GM08714 (cell line): Measurements from ENCODE around the gene FREY1.

Source experiments
- H3K4me3 ChIP-seq: fragments of 200-500 bp; sonication (Bioruptor generic); 2 replicates; pipeline ENCODE4 v1.5.1; 2014; ENCODE audit warnings: mild to moderate bottlenecking, low read length, inconsistent platforms
- ZNF274 ChIP-seq: IDR thresholded peaks from 2 replicates; pipeline ENCODE4 v1.6.1; 2012; ENCODE audit warnings: mild to moderate bottlenecking, low read depth, low read length

FREY1 gene

DNA sequence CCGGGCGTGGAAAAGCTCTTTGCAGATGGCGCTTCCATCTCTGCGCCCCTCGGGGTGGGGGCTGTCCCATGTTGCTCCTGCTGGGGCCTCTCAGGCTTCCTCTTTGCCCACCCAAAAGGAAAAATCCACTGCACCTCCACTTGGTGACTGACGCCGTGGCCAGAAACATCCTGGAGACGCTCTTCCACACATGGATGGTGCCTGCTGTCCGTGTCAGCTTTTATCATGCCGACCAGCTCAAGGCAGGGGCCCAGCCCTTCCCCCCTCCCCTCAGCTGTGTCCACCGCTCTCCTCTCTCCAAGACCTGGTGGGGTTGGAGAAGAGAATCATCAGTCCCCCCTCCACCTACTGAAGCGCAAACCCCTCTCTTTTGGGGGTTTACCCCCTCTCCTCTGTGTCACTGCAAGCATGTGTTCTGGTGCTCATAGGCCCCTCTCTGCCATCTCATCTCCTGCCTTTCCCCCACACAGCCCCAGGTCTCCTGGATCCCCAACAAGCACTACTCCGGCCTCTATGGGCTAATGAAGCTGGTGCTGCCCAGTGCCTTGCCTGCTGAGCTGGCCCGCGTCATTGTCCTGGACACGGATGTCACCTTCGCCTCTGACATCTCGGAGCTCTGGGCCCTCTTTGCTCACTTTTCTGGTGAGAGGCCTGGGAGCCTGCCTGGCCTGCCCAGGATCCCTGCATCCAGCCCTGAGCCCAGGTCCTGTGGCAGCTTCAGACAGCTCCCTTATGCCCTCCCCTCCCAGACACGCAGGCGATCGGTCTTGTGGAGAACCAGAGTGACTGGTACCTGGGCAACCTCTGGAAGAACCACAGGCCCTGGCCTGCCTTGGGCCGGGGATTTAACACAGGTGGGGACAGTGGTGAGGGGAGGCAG, 17.2 kb upstream of the FREY1 start:
- TF ChIP-seq ZNF274 = no peak
- H3K4me3 ChIP-seq = no peak overlapping the region

DNA sequence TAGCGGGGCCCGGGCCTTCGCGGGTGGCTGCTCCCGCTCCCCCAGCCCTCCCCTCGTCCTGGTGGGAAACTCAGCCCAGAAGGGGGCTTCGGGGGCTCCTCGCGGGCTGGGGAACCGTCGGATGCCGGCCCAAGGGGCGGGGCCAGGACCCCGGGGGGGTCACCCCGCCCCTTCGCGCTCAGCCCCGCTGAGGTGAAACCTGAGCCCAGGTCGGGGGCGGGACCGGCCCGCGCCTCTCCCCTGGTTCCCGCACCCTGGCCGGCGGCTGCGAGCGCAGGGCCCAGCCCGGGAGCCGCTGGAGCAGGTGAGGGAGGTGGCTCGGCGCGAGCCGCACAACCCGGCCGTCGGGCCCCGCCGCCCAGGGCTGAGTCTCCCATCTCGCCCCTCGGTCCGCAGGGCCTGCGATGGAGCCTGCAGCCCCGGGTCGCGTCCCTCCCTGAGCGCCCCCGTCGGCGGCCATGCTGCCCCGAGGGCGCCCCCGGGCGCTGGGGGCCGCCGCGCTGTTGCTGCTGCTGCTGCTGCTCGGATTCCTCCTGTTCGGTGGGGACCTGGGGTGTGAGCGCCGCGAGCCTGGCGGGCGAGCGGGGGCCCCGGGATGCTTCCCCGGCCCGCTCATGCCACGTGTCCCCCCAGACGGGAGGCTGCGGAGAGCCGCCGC, 15.5 kb upstream of the FREY1 start, which contains the start of gene LARGE2:
TSS of gene LARGE2 (plus strand) at position 232 of the 658 bp plus-strand sequence. CDS start at position 459, 227 bp downstream.
- TF ChIP-seq ZNF274 = no peak
- H3K4me3 ChIP-seq = no peak within 1 kb of the TSS

DNA sequence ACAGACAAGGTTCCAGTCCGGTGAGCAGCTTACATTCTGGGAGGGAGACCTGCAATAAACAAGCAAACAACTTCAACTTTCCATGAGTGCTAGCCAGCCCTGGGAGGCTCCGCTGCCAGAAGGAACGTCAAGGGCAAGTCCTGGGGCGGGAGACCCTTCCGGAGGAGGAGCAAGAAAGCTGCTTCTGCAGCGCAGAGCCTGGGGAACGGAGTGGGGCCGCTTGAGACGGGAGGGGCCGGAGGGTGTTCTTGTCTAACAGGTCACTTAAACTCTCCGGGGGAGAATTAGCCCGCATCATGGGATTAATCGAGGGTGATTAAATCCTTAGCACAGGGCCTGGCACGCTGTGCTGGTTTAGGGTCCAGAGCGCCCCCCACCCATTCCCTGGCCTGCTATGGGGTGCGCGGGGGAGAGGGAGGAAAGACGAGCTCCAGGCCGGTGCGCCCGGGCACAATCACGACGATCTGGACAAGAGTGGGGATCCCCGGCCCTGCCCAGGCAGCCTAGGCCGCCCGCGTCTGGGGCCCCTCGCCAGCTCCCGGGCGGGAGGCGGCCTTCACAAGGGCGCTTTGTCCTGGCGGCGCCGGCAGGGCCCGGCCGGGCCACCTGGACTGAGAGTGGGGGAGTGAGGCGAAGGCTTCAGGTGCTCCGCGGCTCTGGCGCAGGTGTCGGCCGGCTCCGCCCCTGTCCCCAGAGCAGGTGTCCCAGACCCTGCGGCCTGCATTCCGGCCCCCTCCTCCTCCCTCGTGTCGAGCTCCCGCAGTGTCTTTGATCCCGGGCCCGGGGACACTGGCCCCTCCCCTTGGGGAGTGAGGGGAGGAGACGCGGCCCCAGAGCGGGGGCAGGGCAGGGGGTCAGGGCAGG, 14.7 kb upstream of the FREY1 start:
- no peak for TF ChIP-seq ZNF274
- no peak overlapping the region for H3K4me3 ChIP-seq

DNA sequence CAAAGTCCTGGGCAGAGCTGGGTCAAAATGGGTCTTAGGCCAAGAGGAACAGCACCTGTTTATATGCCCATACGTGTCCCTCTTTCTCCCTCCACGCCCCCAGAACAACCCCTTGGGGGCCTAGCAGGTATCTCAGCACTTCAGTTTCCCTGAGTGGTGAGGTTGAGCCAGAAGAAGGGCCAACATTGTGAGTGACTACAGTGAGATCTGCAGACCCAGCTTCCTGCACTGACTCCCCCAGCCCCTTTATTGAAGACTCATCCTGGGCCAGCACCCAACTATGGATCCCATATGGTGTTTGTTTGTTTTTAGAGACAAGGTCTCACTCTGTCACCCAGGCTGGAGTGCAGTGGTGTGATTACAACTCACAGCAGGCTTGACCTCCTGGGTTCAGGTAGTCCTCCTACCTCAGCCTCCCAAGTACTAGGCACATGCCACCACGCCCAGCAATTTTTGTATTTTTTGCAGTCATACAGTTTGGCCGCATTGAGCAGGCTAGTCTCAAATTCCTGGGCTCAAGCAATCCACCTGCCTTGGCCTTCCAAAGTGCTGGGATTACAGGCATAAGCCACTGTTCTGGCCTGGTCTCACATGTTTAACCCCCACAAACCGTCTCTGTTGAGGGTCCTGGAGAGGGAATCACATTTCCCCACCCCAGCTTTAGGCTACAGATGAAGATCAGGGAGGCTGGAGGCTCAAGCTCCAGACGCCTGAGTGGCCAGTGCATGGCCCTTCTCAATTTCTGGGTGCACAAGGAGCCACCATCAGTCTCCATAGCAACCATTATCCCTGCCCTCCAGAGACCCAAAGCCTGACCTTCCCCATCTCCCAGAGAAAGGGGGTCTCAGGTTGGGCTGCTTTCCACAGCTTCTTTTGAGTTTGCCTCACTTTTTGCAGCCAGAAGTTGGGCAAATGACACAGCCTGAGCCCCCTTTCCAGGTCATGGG, 13.7 kb upstream of the FREY1 start:
- TF ChIP-seq ZNF274 = no peak

DNA sequence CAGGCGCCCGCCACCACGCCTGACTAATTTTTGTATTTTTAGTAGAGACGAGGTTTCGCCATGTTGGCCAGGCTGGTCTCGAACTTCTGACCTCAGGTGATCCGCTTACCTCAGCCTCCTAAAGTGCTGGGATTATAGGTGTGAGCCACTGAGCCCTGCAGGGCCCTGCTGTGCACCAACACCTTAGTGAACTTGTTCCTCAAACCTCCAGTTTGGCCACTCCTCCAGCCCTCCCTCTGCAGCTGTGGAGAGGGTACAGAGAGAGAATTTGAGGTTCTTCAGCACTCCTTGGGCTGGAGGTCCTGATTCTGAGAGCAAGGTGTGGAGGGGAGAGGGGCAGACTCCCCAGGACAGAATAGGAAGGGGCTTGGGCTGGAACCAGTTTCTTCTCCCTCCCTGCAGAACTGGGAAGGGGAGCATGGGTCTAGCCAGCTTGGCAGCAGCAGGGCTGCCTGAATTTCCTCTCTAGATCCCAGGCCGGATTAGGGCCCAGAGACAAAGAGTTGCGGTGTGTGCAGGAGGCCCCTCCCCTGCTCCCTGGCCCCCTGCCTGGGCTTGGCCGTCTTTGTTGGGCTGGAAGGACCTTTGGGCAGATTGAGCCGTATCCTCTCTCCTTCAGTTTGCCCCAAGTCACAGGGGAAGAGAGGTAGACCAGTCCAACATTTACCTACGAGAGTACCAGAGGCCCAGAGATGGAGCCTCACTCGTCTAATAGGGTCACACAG, 12.9 kb upstream of the FREY1 start:
- H3K4me3 ChIP-seq = no peak overlapping the region
- TF ChIP-seq ZNF274 = no peak

More for the DNA sequence above, 13.7 kb upstream of the FREY1 start:
- no peak overlapping the region for H3K4me3 ChIP-seq

DNA sequence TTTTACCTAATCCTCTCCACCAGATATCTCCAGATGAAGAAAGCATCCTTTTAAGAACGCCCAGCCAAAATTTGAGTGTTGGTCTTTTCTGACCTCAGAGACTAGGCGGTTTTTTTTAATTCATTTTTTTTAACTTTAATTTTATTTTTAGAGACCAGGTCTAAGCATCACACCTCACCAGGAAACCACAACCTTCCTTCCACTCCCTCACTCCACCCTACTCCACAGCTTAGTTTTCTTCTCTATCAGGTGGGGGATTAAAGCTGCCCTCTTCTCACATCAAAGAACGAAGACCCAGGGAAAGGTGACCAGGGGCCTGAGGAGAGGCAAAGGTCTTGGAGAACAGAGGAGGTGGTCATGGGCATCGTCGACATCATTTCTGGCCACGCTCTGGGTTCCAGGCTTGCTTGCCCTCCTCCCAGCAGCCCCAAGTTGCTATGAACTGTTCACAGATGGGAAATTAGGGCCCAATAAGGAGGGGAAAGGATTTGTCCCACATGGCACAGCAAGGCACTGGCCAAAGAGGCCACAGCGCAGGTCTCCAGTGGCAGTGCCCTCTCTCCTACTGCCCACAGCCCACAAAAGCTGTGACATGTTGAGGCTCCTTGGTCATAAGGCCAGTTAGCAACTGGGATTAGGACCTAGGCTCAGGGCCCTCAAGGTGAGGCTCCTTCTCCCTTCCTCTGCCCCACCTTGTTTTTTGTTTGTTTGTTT, 12.0 kb upstream of the FREY1 start:
- TF ChIP-seq ZNF274 = no peak
- no peak overlapping the region for H3K4me3 ChIP-seq

DNA sequence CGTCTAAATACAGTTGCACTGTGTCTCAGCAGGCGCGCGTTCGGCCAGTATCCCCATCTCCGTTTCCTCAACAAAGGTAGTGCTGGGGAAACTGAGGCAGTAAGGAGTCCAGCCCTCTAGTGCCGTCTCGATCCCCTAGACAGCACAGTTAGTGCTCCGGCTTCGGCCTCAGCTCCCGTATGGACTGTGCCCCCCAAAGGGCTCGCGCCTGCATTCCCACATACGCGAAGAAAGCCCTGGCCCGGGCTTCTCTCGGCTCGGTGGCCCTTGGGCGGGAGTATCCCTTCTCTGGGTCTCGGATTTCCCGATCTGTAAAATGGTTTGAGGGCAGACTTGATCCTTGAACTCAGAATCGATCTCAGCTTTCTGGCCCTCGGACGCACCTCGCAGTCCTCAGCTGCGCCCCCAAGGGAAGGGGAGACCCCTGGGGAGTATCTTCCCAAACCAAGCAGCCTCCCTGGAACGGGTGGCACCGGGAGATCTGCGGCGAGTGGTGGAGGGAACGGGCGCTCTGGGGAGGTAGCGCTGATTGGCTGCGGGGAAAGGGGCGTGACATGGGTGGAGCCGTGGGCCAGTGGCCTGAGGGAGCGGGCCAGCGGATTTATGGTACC, 11.4 kb upstream of the FREY1 start:
- H3K4me3 ChIP-seq = peak overlapping the region; percentile 82
- TF ChIP-seq ZNF274 = no peak

DNA sequence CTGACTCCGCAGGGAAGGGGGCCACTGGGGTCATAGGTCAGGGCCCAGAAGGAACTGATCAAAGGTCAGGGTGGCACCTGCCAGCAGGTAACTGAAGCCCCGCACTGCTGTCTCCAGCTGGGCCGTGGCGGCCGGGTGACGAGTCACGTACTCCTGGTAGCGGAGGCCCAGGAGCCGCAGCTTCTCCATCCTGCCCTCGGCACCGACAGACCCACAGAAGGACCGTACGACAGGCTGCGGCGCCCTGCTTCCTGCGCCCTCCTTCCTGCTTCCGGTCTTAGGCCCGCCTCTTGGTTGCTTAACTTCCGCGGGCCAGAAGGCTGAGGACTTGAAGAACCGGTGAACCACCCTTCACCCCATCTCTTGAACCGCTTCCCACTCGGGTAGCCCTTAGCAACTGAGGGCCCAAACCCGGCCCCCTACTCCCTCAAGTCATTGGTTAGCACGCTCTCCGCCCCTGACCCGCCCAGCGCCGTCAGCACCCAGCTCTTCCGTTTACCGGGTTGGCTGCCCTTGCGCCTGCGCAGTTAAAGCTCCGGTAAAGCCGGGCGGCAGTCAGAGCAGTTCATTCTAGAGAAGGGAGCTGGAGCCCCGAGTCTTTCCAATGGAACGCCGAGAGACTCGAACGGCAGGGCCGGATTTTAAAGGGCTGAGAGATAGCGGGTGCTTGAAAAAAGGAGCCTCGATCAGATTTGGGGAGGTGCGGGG, 10.7 kb upstream of the FREY1 start, which contains the start of gene PEX16:
TSS of gene PEX16 (minus strand) at position 255 of the 708 bp plus-strand sequence. CDS start at position 189, 66 bp downstream.
- no peak for TF ChIP-seq ZNF274
- H3K4me3 ChIP-seq = peak within 1 kb of the TSS; percentile 82

DNA sequence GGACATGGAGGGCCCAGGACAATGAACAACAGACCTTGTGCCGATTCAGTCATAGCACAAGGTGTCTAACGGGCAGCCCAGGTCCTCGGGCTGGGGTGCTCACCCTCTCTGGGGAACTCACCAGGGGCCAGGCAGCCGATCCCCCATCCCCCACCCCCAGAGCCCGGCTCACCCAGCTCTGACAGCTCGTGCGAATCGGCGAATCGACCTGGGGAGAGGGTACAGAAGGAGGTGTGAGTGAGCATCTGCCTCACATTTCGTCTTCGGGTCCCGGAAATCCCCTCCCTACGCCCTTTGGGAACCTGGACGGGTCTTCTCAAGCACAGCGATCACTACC, 10.2 kb upstream of the FREY1 start:
- H3K4me3 ChIP-seq = peak overlapping the region; percentile 82
- no peak for TF ChIP-seq ZNF274

DNA sequence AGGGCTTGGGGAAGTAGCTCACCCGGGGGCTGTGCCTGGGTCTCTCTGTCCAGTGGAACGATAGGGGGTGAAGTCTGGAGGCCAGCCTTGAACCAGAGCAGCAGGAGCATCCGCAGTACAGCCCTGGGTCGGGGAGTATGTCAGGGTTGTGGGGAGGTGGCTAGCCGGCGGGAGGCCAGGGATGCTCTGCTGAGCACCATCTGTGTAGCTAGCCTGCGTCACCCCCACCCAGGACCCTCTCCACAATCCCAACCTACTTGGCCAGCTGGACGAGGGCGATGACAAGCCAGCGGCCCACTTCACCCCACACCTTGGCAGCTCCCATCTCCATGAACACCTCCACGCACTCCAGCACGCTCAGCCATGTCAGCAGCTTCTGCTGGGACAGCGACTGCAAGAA, 8.4 kb upstream of the FREY1 start:
- no peak for TF ChIP-seq ZNF274
- H3K4me3 ChIP-seq = no peak overlapping the region
